Measurements from ENCODE around the gene SOX12. TPM values are rescaled to one million over a fixed set of nuclear protein-coding genes. Genes with fewer than 3 reads are reported as not detected.
"Not testable (repeated sequence)": the region's sequence is repeated elsewhere in the genome, so short reads cannot be mapped to it uniquely, and the experiment has no call there.

SOX12 gene
- total and polyA plus RNA-seq, 4 donors, result 0.67 to 4.2 (median 1.7) TPM

DNA sequence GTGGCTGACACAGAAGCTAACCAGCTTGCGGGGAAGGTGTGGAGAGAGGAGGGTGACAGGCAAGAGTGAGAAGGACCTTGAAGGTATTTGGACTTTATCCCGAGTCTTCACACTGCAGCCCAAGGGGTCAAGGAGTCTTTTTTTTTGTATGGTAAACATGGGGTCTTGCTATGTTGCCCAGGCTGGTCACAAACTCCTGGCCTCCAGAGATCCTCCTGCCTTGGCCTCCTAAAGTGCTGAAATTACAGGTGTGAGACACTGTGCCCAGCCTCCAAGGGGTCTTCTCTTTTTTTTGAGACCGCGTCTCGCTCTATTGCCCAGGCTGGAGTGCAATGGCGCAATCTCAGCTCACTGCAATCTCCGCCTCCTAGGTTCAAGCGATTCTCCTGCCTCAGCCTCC lies 9.2 kb downstream of the SOX12 start:
- Histone ChIP-seq H3K4me3 (ENCODE audit: low read depth in 1 of 3, low read length in 3 of 3) (no peak overlapping the region), H3K36me3 (ENCODE audit: control insufficient read depth in 4 of 4, insufficient read depth in 3 of 4, low read depth in 1 of 4, low read length in 3 of 4) (no peaks in the 10 kb centered on the region), H3K9me3 (ENCODE audit: control insufficient read depth in 4 of 4, low read length in 3 of 4) (no peaks in the 10 kb centered on the region), H3K27me3 (ENCODE audit: control insufficient read depth in 4 of 4, insufficient read depth in 4 of 4, low read length in 3 of 4) (no peaks in the 10 kb centered on the region), H3K4me1 (ENCODE audit: control insufficient read depth in 4 of 4, insufficient read depth in 4 of 4, low read length in 3 of 4) (no peaks in the 10 kb centered on the region), H3K27ac (ENCODE audit: low read depth in 1 of 2, low read length in 2 of 2) (no peak overlapping the region), H3K9ac (ENCODE audit: low read depth in 1 of 2, low read length in 2 of 2) (no peak overlapping the region)
- WGBS, result 97% methylated on average over 8 of the region's 8 CpGs
- TF ChIP-seq RXRA (IDR thresholded peaks at IDR 0.05), result no peak
- TF ChIP-seq, protein P1, sequence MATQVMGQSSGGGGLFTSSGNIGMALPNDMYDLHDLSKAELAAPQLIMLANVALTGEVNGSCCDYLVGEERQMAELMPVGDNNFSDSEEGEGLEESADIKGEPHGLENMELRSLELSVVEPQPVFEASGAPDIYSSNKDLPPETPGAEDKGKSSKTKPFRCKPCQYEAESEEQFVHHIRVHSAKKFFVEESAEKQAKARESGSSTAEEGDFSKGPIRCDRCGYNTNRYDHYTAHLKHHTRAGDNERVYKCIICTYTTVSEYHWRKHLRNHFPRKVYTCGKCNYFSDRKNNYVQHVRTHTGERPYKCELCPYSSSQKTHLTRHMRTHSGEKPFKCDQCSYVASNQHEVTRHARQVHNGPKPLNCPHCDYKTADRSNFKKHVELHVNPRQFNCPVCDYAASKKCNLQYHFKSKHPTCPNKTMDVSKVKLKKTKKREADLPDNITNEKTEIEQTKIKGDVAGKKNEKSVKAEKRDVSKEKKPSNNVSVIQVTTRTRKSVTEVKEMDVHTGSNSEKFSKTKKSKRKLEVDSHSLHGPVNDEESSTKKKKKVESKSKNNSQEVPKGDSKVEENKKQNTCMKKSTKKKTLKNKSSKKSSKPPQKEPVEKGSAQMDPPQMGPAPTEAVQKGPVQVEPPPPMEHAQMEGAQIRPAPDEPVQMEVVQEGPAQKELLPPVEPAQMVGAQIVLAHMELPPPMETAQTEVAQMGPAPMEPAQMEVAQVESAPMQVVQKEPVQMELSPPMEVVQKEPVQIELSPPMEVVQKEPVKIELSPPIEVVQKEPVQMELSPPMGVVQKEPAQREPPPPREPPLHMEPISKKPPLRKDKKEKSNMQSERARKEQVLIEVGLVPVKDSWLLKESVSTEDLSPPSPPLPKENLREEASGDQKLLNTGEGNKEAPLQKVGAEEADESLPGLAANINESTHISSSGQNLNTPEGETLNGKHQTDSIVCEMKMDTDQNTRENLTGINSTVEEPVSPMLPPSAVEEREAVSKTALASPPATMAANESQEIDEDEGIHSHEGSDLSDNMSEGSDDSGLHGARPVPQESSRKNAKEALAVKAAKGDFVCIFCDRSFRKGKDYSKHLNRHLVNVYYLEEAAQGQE (IDR thresholded peaks at IDR 0.05), result no peak
- TF ChIP-seq FOXA1 (IDR thresholded peaks at IDR 0.05), result no peak
- TF ChIP-seq YY1 (IDR thresholded peaks at IDR 0.05), result no peak
- TF ChIP-seq, protein P2, sequence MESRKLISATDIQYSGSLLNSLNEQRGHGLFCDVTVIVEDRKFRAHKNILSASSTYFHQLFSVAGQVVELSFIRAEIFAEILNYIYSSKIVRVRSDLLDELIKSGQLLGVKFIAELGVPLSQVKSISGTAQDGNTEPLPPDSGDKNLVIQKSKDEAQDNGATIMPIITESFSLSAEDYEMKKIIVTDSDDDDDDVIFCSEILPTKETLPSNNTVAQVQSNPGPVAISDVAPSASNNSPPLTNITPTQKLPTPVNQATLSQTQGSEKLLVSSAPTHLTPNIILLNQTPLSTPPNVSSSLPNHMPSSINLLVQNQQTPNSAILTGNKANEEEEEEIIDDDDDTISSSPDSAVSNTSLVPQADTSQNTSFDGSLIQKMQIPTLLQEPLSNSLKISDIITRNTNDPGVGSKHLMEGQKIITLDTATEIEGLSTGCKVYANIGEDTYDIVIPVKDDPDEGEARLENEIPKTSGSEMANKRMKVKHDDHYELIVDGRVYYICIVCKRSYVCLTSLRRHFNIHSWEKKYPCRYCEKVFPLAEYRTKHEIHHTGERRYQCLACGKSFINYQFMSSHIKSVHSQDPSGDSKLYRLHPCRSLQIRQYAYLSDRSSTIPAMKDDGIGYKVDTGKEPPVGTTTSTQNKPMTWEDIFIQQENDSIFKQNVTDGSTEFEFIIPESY (IDR thresholded peaks at IDR 0.05), result no peak
- no peak for TF ChIP-seq SP1 (IDR thresholded peaks at IDR 0.05)
- TF ChIP-seq, protein P3, sequence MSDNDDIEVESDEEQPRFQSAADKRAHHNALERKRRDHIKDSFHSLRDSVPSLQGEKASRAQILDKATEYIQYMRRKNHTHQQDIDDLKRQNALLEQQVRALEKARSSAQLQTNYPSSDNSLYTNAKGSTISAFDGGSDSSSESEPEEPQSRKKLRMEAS (IDR thresholded peaks at IDR 0.05), result no peak
- no peak for TF ChIP-seq RAD21 (IDR thresholded peaks at IDR 0.05)
- TF ChIP-seq ATF3 (IDR thresholded peaks at IDR 0.05), result no peak
- TF ChIP-seq CTCF (IDR thresholded peaks at IDR 0.05; ENCODE audit: low read depth, low read length, missing input control), result no peak
- TF ChIP-seq GABPA (IDR thresholded peaks at IDR 0.05 in 1 of 2, conservative IDR thresholded peaks at IDR 0.05 in 1 of 2), result no peak
- no peak for TF ChIP-seq JUND (IDR thresholded peaks at IDR 0.05)
- TF ChIP-seq EGR1 (IDR thresholded peaks at IDR 0.05; ENCODE audit: low read depth in 2 of 2), result no peak
- no peak for DNase-seq (ENCODE audit: low spot score)

DNA sequence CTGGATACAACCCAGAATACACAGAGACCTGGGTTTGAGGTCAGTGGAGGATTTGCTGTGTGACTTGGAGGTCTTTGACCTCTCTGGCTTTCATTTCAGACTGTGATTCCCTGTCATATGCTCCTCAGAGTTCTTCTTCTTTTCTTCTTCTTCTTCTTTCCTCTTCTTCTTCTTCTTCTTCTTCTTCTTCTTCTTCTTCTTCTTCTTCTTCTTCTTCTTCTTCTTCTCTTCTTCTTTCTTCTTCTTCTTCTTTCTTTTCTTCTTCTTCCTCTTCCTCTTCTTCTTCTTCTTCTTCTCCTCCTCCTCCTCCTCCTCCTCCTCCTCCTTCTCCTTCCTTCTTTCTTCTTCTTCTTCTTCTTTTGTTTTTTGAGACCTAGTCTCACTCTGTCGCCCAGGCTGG lies 10.7 kb downstream of the SOX12 start:
- DNase-seq (ENCODE audit: low spot score), result not testable (repeated sequence)

More for the DNA sequence above, 10.7 kb downstream of the SOX12 start:
- not testable (repeated sequence) for H3K4me3 ChIP-seq (ENCODE audit: low read depth in 1 of 3, low read length in 3 of 3); H3K27me3 ChIP-seq (ENCODE audit: control insufficient read depth in 4 of 4, insufficient read depth in 4 of 4, low read length in 3 of 4); H3K4me1 ChIP-seq (ENCODE audit: control insufficient read depth in 4 of 4, insufficient read depth in 4 of 4, low read length in 3 of 4); H3K9me3 ChIP-seq (ENCODE audit: control insufficient read depth in 4 of 4, low read length in 3 of 4); H3K9ac ChIP-seq (ENCODE audit: low read depth in 1 of 2, low read length in 2 of 2); H3K36me3 ChIP-seq (ENCODE audit: control insufficient read depth in 4 of 4, insufficient read depth in 3 of 4, low read depth in 1 of 4, low read length in 3 of 4); H3K27ac ChIP-seq (ENCODE audit: low read depth in 1 of 2, low read length in 2 of 2)
- 100% methylated on average over 1 of the region's 1 CpG for WGBS

Data from liver (tissue), 9 donors.